CD1c-positive myeloid dendritic cell (primary cell): ENCODE measurements around the gene LRPAP1.
"Not testable (repeated sequence)": the region's sequence is repeated elsewhere in the genome, so short reads cannot be mapped to it uniquely, and the experiment has no call there.

Experiments
- DNase-seq: peaks from one replicate; pipeline ENCODE4 v3.0.0-alpha.2; 2016; ENCODE audit errors: extremely low spot score

The LRPAP1 gene

GRCh38 chr4:3562127-3562526 lies 29.9 kb upstream of the LRPAP1 start:
- DNase-seq: not testable (repeated sequence)

DNA sequence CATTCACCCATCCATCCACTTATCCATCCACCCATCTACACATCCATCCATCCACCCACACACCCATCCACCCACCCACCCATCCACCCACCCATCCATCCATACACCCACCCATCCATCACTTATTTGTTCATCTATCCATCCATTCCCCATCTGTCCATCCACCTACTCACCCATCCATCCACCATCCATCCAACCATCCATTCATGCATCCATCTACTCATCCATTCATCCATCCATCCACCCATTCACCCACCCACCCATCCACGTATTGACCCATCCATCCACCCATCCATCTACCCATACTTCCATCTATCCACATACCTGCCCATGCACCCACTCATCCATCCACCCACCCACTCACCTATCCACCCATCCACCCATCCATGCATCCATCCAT lies 28.2 kb upstream of the LRPAP1 start:
- not testable (repeated sequence) for DNase-seq

DNA sequence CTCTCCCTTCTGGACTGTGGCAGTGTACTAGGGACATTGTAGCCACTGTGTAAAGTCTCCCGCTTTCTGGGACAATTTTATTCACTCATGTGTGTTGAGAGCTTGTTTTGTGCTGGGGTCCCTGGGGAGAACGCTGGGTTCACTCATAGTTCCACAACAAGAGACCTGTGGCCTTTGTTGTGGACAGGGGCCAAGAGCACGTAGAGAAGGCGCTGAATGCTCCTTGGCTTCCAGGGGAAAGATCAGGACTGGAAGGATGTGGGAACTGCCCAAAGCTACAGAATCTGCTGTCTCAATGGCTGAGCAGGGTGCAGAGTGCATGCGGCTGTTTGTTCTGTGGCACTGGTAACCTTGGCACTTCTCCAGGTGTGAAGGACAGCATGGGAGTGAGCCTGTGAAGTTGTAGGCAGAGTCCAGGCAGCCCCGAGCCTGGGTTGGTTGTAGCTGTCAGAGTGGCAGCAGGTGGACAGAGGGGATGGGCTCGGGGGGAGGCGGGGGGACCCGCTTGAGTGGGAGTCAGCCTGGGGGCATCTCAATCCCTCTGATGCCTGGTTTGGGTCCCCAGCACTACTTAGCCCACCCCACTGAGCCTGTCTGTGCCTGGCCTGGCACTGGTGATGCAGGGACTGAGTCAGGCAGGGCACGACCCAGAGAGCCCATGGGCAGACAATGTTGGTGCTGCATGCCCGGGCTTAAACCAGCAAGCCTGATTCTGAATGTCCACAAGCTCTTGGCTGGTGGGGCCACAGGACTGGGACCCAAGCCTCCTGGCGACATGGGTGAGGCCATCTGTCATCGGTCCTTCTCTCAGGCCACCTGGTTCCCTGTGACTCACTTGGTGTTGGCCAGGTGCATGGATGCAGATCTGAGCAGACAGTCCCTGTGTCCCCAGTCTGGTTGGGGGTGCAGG lies 27.4 kb upstream of the LRPAP1 start:
- DNase-seq: not testable (repeated sequence)

GRCh38 chr4:3558514-3558836 lies 26.3 kb upstream of the LRPAP1 start:
- not testable (repeated sequence) for DNase-seq

DNA sequence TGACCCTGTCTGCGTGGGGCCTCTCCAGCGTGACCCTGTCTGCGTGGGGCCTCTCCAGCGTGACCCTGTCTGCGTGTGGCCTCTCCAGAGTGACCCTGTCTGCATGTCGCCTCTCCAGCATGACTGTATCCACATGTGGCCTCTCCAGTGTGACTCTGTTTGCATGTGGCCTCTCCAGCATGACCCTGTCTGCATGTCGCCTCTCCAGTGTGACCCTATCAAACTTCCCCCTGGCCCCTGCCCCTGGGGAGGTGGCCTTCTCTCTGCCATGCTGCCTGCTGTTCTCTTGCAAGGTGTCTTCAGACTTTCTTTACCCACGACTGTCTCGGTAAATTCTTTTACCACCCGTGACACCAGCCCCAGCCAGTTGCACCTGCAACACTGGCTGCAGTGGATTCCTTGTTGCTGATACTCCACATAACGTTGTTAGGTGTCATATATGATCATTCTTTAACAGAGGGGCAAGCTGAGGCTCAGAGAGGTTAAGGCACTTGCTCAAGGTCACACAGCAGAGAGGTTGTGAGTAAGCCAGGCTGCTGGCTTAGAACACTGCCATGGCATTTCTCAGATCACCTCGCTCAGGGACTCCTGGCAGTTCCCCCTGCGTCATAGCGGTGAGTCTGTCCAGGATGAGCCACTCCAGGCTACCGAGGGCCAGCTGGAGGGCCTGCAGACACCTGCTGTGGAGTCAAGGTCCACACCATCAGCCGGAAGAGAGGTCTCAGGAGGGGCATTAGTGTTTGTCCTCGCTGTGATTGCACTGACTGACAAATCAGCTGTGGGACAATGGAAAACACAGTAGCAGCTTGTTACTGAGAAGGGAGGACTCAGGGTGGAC lies 25.7 kb upstream of the LRPAP1 start:
- DNase-seq: peak; percentile 13

DNA sequence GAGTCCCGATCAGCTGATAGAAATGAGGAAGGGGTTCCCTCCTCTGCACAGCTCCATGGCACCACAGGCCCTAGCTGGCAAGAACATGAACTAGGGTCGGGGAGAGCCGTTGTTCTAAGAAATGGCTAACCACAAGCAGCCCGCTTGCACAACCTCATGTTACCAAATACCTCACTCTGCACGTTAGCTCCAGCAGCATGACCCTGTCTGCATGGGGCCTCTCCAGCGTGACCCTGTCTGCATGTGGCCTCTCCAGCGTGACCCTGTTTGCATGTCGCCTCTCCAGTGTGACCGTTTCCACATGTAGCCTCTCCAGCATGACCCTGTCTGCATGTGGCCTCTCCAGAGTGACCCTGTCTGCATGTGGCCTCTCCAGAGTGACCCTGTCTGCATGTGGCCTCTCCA lies 24.9 kb upstream of the LRPAP1 start:
- DNase-seq: peak; percentile 96

- peak; percentile 20 for DNase-seq
These were observed 24.1 kb upstream of the LRPAP1 start for GRCh38 chr4:3556244-3556867.

GRCh38 chr4:3555459-3556070 lies 23.3 kb upstream of the LRPAP1 start:
- DNase-seq: not testable (repeated sequence)

GRCh38 chr4:3551366-3551765 lies 19.1 kb upstream of the LRPAP1 start:
- DNase-seq: not testable (repeated sequence)

DNA sequence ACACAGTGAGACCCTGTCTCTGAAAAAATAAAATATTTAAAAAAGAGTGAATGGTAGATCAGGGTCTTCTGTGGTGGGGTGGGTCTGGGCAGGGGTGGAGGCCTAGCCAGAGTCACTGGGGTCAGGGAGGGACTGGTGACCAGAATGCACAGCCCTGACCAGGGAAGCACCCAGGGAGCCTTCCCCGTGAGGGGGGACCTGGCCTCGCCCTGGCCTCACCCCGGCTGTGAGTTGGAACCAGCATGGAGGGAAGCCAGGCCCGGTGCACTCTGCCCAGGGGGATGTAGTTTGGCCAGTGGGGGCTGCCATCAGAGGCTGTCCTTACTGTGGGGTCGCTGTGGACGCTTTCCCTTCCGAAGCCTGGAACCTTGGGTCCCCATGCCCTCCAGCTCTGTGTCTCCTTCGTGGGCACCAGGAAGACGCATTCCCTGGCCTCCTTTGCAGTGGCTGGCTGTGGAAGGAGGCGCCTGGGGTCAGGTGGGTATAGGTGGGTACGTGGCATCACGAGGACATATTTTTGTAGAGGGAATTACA lies 18.6 kb upstream of the LRPAP1 start:
- not testable (repeated sequence) for DNase-seq

GRCh38 chr4:3550041-3550440 lies 17.8 kb upstream of the LRPAP1 start:
- not testable (repeated sequence) for DNase-seq

DNA sequence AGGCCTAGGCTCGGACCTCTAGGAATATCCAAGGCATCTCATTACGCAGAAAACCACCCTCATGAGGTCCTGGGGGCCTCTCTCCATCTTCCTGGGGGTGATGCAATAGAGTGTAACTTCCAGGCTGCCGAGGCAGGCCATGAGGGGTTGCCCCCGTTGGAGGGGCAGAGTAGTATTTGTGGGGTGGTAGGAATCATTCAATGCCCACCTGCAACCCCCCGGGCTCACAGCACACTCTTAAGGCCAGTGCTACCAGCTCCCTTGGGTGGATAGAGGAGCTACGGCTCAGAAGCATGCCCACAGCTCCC lies 17.4 kb upstream of the LRPAP1 start:
- DNase-seq: not testable (repeated sequence)

DNA sequence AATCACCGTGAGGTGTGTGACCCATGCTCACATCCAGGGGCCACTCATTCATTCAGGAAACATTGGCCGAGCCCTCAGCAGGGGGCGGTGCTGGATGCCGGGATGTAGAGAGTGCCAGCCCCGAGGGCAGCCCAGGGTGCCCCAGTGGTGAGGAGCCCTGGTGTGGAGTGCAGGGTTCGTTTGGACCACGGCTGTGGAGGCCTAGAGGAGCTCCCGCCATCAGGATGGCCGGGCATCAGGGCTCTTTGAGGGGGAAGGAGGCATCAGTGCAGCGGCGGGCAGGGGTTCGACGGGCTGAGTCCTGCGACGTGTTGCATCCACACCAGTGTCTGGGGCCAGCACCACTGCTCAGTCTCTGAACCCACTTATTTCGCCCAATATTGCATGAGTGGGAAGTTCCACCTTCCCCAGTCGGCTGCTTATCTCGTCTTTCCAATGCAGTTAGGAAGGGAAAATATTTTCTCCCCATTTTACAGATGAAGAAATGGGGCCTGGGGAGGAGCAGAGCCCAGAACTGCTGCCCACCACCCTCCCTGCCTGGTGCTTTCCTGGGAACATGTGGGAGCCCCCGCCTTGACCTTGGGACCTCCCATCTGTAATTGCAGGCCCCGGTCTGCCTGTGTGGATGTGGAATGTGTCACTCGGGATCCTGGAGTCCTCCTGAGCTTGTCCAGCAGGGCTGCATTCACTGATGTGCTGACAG lies 16.9 kb upstream of the LRPAP1 start:
- not testable (repeated sequence) for DNase-seq

DNA sequence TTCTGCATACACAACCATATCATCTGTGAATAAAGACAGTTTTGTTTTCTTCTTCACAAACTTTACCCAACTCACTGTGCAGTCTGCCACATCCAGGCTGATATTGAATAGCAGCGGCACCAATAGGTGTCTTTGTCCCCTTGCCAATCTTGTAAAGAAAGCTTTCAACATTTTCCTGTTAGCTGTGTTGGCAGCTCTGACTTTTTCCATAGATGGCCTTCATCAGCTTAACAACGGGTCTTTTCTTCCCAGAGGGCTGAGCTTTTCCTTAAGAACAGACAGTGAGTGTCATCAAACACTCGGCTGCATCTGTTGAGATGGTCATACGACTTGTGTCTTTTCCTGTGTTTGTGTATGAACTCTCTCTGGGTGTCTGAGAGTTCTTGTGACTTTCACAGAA lies 14.5 kb upstream of the LRPAP1 start:
- DNase-seq: not testable (repeated sequence)

DNA sequence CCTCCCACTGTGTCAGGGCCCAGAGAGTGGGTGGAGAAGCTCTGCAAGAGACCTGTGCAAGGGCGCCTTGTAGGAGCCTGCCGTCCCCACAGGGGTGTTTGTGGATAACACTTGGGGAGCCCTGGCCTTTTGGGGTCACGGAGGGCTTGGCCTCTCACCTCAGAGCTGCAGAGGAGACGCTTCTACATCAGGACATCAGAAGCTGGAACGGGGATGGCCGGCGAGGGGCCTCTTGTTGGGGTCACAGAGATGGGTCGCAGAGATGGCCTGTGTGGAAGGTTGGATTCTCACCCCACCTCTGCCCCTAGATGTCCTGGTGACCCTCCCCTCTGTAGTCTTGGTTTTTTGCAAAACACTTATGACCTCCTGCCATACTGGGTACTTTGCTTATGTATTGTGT lies 13.1 kb upstream of the LRPAP1 start:
- not testable (repeated sequence) for DNase-seq

DNA sequence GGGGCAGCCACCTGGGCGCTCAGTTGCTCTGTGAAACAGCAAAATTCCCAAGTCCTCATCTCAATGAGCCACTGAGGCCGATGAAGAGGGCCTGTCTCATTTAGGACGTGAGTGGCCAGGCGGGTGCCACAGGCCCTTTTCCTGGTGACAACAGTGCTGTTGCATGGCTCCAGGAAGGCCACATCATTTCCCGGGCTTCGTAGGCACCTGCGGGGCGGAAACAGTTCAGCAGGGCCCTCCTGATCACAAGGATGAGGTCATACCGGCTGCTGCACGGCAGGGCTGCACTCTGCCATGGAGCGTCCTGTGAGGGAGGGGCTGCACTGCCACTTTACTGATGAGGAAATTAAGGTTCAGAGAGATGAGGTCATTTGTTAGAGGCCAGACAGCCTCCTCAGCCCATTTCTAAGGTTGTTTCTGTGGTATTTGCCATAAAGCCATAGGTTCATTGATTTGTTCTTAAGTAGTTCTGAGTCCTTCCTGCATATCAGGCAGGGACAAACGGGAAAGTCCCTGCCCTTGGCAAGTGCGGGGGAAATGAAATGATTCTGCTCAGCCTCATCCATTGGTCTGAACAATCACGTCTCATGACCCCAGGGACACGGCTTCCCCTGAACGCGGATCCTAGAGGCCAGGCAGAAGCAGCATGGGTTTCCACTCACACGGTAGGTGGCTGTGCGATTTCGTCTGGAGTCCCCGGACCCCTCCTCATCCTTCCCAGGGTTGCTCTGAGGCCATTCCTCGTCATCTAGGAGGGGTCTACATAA lies 12.2 kb upstream of the LRPAP1 start:
- DNase-seq: not testable (repeated sequence)

DNA sequence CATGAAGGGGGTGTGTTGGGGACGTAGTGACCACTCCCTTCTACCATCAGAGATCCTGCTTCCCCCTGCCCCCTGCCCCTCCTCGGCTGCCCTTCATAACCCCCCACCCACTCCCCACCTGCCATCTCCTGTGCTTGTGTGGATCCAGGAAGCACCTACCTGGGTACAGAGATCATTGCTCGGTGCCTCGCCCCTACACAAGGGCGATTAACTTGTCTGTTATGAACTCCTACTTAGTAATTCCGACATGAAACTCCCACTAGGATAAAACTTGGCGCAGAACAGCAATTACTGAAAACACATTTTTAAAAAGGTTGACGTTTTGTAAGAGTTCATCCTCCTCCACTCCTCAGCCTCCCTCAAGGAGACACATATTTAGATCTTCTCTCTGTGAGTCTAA lies 11.2 kb upstream of the LRPAP1 start:
- not testable (repeated sequence) for DNase-seq

- not testable (repeated sequence) for DNase-seq
These were observed 6.7 kb upstream of the LRPAP1 start for GRCh38 chr4:3538906-3539305.

GRCh38 chr4:3535812-3536211 lies 3.6 kb upstream of the LRPAP1 start:
- DNase-seq: not testable (repeated sequence)

GRCh38 chr4:3533423-3533820 lies 1.2 kb upstream of the LRPAP1 start:
- DNase-seq: no peak
